Natural killer cell (primary cell): ENCODE data around the gene PRKG1. TPM values are rescaled to one million over a fixed set of nuclear protein-coding genes. Genes with fewer than 3 reads are reported as not detected.

Source experiments
- ATAC-seq, 3 donors: fragments of 150-1000 bp in 2 of 3; fragments of 200-7000 bp in 1 of 3; cut with Tn5 transposase; 1 replicate in 1 of 3; 2 replicates in 2 of 3; pipeline ENCODE4 v1.10.0; 2021; ENCODE audit warnings: mild to moderate bottlenecking in 2 of 3, moderate library complexity in 2 of 3
- DNase-seq, 2 donors: peaks; one replicate each; pipeline versions ENCODE4 v3.0.0 to v3.0.0-alpha.2; 2013 to 2021; ENCODE audit warnings: mixed read lengths in 1 of 2
- H3K27ac ChIP-seq: one replicate; pipeline ENCODE4 v1.5.1; 2013; ENCODE audit warnings: mild to moderate bottlenecking, low read length
- H3K27me3 ChIP-seq: one replicate; pipeline ENCODE4 v1.6.1; 2013; ENCODE audit warnings: low read length; ENCODE audit not compliant: control insufficient read depth, insufficient read depth
- H3K36me3 ChIP-seq: one replicate; pipeline ENCODE4 v1.6.1; 2013; ENCODE audit warnings: low read length; ENCODE audit not compliant: control insufficient read depth, insufficient read depth
- H3K4me1 ChIP-seq: one replicate; pipeline ENCODE4 v1.6.1; 2013; ENCODE audit warnings: low read length; ENCODE audit not compliant: control insufficient read depth, insufficient read depth
- H3K4me3 ChIP-seq: one replicate; pipeline ENCODE4 v1.5.1; 2013; ENCODE audit warnings: low read length
- H3K9me3 ChIP-seq: one replicate; pipeline ENCODE4 v1.6.1; 2013; ENCODE audit warnings: low read length; ENCODE audit not compliant: control insufficient read depth, insufficient read depth
- H3K27ac Mint-ChIP-seq, 2 donors: one replicate each; pipeline ENCODE4 v1.8.0; 2022; ENCODE audit warnings: mild to moderate bottlenecking in 2 of 2, mixed read lengths in 2 of 2, moderate library complexity in 1 of 2
- H3K27me3 Mint-ChIP-seq, 2 donors: one replicate each; pipeline ENCODE4 v1.8.0; 2022; ENCODE audit warnings: low read depth in 2 of 2, mixed read lengths in 2 of 2
- H3K36me3 Mint-ChIP-seq: one replicate; pipeline ENCODE4 v1.8.0; 2022; ENCODE audit warnings: mixed read lengths
- H3K4me1 Mint-ChIP-seq, 2 donors: one replicate each; pipeline ENCODE4 v1.8.0; 2022; ENCODE audit warnings: mixed read lengths in 2 of 2
- H3K4me3 Mint-ChIP-seq: one replicate; pipeline ENCODE4 v1.8.0; 2022; ENCODE audit warnings: mild to moderate bottlenecking, moderate library complexity, mixed read lengths
- H3K9me3 Mint-ChIP-seq, 2 donors: one replicate each; pipeline ENCODE4 v1.8.0; 2022; ENCODE audit warnings: mixed read lengths in 2 of 2
- WGBS: methylation state at CpG from one replicate; pipeline ENCODE4 v1.1.7; 2013; ENCODE audit warnings: missing lambda C conversion rate; ENCODE audit not compliant: insufficient coverage; 5-methylcytosine and 5-hydroxymethylcytosine counted together
- intact Hi-C: fragments of 100-400 bp; cut with micrococcal nuclease; formaldehyde crosslinking; loops from one replicate; pipeline ENCODE4 v1.14.2; 2022
- total RNA-seq, 4 donors: library from RNA; stranded (reverse); fragments of 120-200 nt in 1 of 4; gene quantifications; one replicate each; pipeline versions ENCODE4 v1.2.3 to v1.2.4, GENCODE V29; 2013 to 2022
- TF ChIP-seq, protein P1 (sequence below): fragments of 200-600 bp; IDR thresholded peaks from one replicate; pipeline ENCODE4 v1.8.0; 2022; ENCODE audit warnings: antibody characterized with exemption

Gene PRKG1
- total RNA-seq, 3 donors from 2014 or later (not counting 1 experiment from before 2014, with no cell fraction given), result 0.23 to 0.41 (median 0.35) TPM

DNA sequence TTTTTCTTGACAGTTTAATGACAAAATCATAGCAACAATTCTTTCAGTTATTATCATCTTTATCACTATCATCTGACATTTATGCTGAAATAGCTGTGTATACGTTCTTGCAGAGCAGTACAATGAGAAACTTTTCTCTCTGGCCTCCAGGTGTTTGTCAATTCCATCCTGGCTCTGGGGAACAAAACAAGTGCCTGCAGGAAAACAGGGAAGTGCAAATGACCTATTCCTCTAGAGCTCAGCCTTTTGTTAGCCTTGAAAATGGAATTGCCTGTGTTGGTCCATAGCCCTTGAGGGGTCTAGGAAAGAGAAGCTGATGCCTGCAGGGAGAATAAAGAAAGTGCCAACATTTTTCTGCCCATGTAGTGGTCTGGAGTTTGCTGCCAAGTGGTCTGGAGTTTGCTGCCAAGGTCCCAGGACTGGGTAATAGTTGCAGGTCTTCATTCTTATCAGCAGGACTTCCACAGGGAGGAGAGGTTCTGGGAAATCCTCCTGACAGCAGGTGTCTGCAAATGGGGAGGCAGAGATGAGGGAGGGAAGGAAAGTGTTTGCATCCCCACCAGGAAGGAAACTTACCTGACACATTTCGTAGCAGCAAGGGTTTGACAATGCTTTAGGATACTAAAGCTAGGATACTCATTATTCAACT, 635.2 kb downstream of the PRKG1 start:
- ATAC-seq (no peak), DNase-seq (no peak)
- H3K27ac Mint-ChIP-seq, result no peak overlapping the region
- 85% methylated on average over 2 of the region's 2 CpGs for WGBS
- TF ChIP-seq, protein P1, sequence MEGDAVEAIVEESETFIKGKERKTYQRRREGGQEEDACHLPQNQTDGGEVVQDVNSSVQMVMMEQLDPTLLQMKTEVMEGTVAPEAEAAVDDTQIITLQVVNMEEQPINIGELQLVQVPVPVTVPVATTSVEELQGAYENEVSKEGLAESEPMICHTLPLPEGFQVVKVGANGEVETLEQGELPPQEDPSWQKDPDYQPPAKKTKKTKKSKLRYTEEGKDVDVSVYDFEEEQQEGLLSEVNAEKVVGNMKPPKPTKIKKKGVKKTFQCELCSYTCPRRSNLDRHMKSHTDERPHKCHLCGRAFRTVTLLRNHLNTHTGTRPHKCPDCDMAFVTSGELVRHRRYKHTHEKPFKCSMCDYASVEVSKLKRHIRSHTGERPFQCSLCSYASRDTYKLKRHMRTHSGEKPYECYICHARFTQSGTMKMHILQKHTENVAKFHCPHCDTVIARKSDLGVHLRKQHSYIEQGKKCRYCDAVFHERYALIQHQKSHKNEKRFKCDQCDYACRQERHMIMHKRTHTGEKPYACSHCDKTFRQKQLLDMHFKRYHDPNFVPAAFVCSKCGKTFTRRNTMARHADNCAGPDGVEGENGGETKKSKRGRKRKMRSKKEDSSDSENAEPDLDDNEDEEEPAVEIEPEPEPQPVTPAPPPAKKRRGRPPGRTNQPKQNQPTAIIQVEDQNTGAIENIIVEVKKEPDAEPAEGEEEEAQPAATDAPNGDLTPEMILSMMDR, result no peak
- peaks cover 0 to 11% of the 10 kb centered on the region in 2 donors for H3K27me3 Mint-ChIP-seq
- no peaks in the 10 kb centered on the region for H3K36me3 Mint-ChIP-seq
- intact Hi-C loops, result no loop called here
- no peak overlapping the region for H3K27ac ChIP-seq
- H3K4me3 Mint-ChIP-seq, result no peak overlapping the region
- peaks cover 9% of the 10 kb centered on the region for H3K4me1 ChIP-seq
- no peaks in the 10 kb centered on the region for H3K9me3 Mint-ChIP-seq
- no peak overlapping the region for H3K4me3 ChIP-seq
- H3K36me3 ChIP-seq, result no peaks in the 10 kb centered on the region
- no peaks in the 10 kb centered on the region for H3K9me3 ChIP-seq
- H3K27me3 ChIP-seq, result peaks cover 4% of the 10 kb centered on the region
- peaks cover 6 to 19% of the 10 kb centered on the region in 2 donors for H3K4me1 Mint-ChIP-seq

DNA sequence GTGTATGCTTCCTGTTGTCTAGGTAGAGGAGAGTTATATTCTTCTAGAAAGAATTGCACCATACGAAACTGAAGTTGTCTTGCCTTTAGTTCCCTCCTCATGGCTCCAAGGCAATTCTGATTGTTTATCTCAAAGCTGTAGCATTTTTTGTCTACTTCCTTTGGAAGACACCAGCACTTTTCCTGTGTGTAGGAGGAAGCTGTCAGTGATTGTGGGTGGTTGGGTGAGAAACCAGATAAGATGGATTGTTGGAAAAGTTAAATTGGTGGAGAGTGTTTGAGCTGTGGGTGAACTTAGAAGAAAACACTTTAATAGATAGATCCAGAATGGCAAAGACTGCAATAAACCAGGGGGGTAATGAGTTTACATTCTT, 637.2 kb downstream of the PRKG1 start:
- intact Hi-C loops, result no loop called here
- no peak for ATAC-seq
- no peak overlapping the region for H3K27ac Mint-ChIP-seq
- H3K36me3 ChIP-seq, result no peaks in the 10 kb centered on the region
- peaks cover 6 to 19% of the 10 kb centered on the region in 2 donors for H3K4me1 Mint-ChIP-seq
- no peak for DNase-seq
- no peak overlapping the region for H3K27ac ChIP-seq
- TF ChIP-seq, protein P1, result no peak
- H3K27me3 ChIP-seq, result peaks cover 5% of the 10 kb centered on the region
- peaks cover 9% of the 10 kb centered on the region for H3K4me1 ChIP-seq
- no peak overlapping the region for H3K4me3 Mint-ChIP-seq
- H3K27me3 Mint-ChIP-seq, result peaks cover 0 to 16% of the 10 kb centered on the region in 2 donors
- no peaks in the 10 kb centered on the region for H3K9me3 Mint-ChIP-seq
- no peak overlapping the region for H3K4me3 ChIP-seq
- no peaks in the 10 kb centered on the region for H3K9me3 ChIP-seq
- no peaks in the 10 kb centered on the region for H3K36me3 Mint-ChIP-seq
- WGBS, result 88% methylated on average over 1 of the region's 1 CpG

DNA sequence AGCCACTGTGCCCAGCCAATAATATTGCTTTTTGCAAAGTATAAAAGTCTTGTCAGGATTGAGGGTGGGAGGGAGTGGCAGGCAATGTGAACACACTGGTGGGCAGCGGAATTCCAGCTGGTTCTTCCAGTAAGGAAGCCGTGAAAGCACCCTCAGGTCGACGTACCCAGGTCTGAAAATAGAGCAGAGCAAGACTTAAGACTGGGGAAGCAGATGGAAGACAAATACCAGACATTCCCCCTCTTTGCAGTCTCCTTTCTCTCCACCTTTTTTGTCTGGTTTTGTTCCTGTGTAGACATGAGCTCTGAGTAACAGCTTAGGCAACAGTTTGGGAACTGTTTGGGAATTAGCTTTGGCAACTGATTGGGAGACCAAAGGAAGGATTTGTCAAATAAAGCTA, 642.7 kb downstream of the PRKG1 start:
- Histone ChIP-seq H3K9me3 (no peaks in the 10 kb centered on the region), H3K27ac (no peak overlapping the region), H3K36me3 (no peaks in the 10 kb centered on the region), H3K4me3 (no peak overlapping the region), H3K4me1 (no peaks in the 10 kb centered on the region), H3K27me3 (peaks cover 3% of the 10 kb centered on the region)
- TF ChIP-seq, protein P1, result no peak
- ATAC-seq, result no peak
- 82% methylated on average over 4 of the region's 4 CpGs for WGBS
- no peak overlapping the region for H3K27ac Mint-ChIP-seq
- H3K4me3 Mint-ChIP-seq, result no peak overlapping the region
- no peaks in the 10 kb centered on the region for H3K9me3 Mint-ChIP-seq
- peaks cover 0 to 13% of the 10 kb centered on the region in 2 donors for H3K27me3 Mint-ChIP-seq
- no peaks in the 10 kb centered on the region for H3K4me1 Mint-ChIP-seq
- intact Hi-C loops, result no loop called here
- DNase-seq, result no peak
- no peaks in the 10 kb centered on the region for H3K36me3 Mint-ChIP-seq

DNA sequence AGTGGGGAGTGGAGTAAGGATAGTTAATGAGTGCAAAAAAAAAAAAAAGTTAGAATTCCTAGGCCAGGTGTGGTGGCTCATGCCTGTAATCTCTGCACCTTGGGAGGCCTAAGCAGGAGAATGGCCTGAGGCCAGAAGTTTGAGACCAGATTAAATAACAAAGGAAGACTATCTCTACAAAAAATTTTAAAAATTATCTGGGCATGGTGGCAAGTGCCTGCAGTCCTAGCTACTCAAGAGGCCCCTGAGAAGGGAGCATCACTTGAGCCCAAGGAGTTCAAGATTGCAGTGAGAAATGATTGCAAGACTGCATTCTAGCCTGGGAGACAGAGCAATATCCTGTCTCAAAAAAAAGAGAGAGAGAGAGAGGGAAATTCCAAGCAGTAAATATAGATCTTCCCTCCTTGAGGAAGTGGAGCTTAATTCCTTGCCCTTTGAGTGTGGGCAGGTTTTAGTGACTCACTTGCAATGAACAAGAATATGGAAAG, 644.6 kb downstream of the PRKG1 start:
- peaks cover 0 to 17% of the 10 kb centered on the region in 2 donors for H3K27me3 Mint-ChIP-seq
- no peak overlapping the region for H3K27ac Mint-ChIP-seq
- H3K4me3 Mint-ChIP-seq, result no peak overlapping the region
- H3K9me3 Mint-ChIP-seq, result no peaks in the 10 kb centered on the region
- no peaks in the 10 kb centered on the region for H3K4me1 Mint-ChIP-seq
- no peaks in the 10 kb centered on the region for H3K36me3 ChIP-seq
- H3K36me3 Mint-ChIP-seq, result no peaks in the 10 kb centered on the region
- no peak for ATAC-seq
- peaks cover 2% of the 10 kb centered on the region for H3K27me3 ChIP-seq
- no peak overlapping the region for H3K4me3 ChIP-seq
- intact Hi-C loops, result no loop called here
- TF ChIP-seq, protein P1, result no peak
- no peaks in the 10 kb centered on the region for H3K9me3 ChIP-seq
- DNase-seq, result no peak
- no peaks in the 10 kb centered on the region for H3K4me1 ChIP-seq
- H3K27ac ChIP-seq, result no peak overlapping the region
